Neural cell (in vitro differentiated cells): ENCODE results near the gene ACBD6. TPM values are rescaled to one million over a fixed set of nuclear protein-coding genes. Genes with fewer than 3 reads are reported as not detected.

Source experiments
- H2AFZ ChIP-seq: fragments of 200-600, 300-800 bp; sonication (generic), shearing (Covaris generic); 2 replicates; pipeline ENCODE4 v1.6.0; 2014; ENCODE audit warnings: low read depth, mild to moderate bottlenecking, antibody characterized with exemption, low read length, moderate library complexity
- H3F3A ChIP-seq: fragments of 200-600 bp; shearing (Covaris generic); 2 replicates; pipeline ENCODE4 v1.6.1; 2016; ENCODE audit warnings: mild to moderate bottlenecking, moderate library complexity, mixed read lengths, antibody characterized with exemption, low read length; ENCODE audit not compliant: insufficient read depth, poor library complexity, severe bottlenecking
- H3K27ac ChIP-seq: fragments of 200-600, 300-800 bp; sonication (generic), shearing (Covaris generic); 2 replicates; pipeline ENCODE4 v1.5.1; 2014; ENCODE audit warnings: mild to moderate bottlenecking, low read length, moderate library complexity
- H3K27me3 ChIP-seq: fragments of 300-800, 200-600 bp; sonication (generic), shearing (Covaris generic); 2 replicates; pipeline ENCODE4 v1.6.0; 2014; ENCODE audit warnings: mild to moderate bottlenecking, low read depth, low read length, moderate library complexity; ENCODE audit not compliant: insufficient read depth
- H3K36me3 ChIP-seq: fragments of 300-800, 200-600 bp; sonication (generic), shearing (Covaris generic); 2 replicates; pipeline ENCODE4 v1.5.1; 2014; ENCODE audit warnings: mild to moderate bottlenecking, antibody characterized with exemption, low read length, moderate library complexity; ENCODE audit not compliant: insufficient read depth
- H3K4me2 ChIP-seq: fragments of 300-800, 200-600 bp; sonication (generic), shearing (Covaris generic); 2 replicates; pipeline ENCODE4 v1.6.0; 2014; ENCODE audit warnings: mild to moderate bottlenecking, low read length
- H3K4me3 ChIP-seq: fragments of 300-800, 200-600 bp; sonication (generic), shearing (Covaris generic); 2 replicates; pipeline ENCODE4 v1.5.1; 2014; ENCODE audit warnings: mild to moderate bottlenecking, low read length, moderate library complexity
- H3K79me2 ChIP-seq: fragments of 200-600 bp; shearing (Covaris generic); replicated peaks from 2 replicates; pipeline ENCODE4 v1.6.0; 2014; ENCODE audit warnings: mild to moderate bottlenecking, low read length, moderate library complexity; ENCODE audit not compliant: insufficient read depth
- H3K9ac ChIP-seq: fragments of 300-800, 200-600 bp; sonication (generic), shearing (Covaris generic); 2 replicates; pipeline ENCODE4 v1.6.1; 2016; ENCODE audit warnings: mild to moderate bottlenecking, low read length, mixed read lengths
- H3K9me2 ChIP-seq: fragments of 200-600 bp; shearing (Covaris generic); 2 replicates; pipeline ENCODE4 v1.6.1; 2016; ENCODE audit warnings: mild to moderate bottlenecking, low read length, mixed read lengths; ENCODE audit not compliant: insufficient read depth
- H3K9me3 ChIP-seq: fragments of 200-600, 300-800 bp; sonication (generic), shearing (Covaris generic); 2 replicates; pipeline ENCODE4 v1.6.1; 2016; ENCODE audit warnings: mild to moderate bottlenecking, mixed run types, low read length, moderate library complexity, mixed read lengths
- H4K20me1 ChIP-seq: fragments of 200-600 bp; shearing (Covaris generic); 2 replicates; pipeline ENCODE4 v1.6.1; 2016; ENCODE audit warnings: mild to moderate bottlenecking, mixed run types; ENCODE audit not compliant: insufficient read depth
- CTCF ChIP-seq: fragments of 450-650 bp; IDR thresholded peaks from 2 replicates; pipeline ENCODE4 v1.5.1; 2014; ENCODE audit warnings: antibody characterized with exemption, mild to moderate bottlenecking, moderate library complexity; ENCODE audit not compliant: poor library complexity, severe bottlenecking
- EP300 ChIP-seq: fragments of 450-650 bp; conservative IDR thresholded peaks from 2 replicates; pipeline ENCODE4 v1.6.1; 2014; ENCODE audit warnings: antibody characterized with exemption, mild to moderate bottlenecking, moderate library complexity; ENCODE audit not compliant: poor library complexity, severe bottlenecking
- EZH2 ChIP-seq: fragments of 200-600, 300-800 bp; shearing (Covaris generic), sonication (generic); IDR thresholded peaks from 2 replicates; pipeline ENCODE4 v1.6.1; 2014; ENCODE audit warnings: antibody characterized with exemption, low read length, borderline replicate concordance, mild to moderate bottlenecking; ENCODE audit not compliant: insufficient read depth, poor library complexity, severe bottlenecking
- MXI1 ChIP-seq: fragments of 450-650 bp; conservative IDR thresholded peaks from 2 replicates; pipeline ENCODE4 v1.6.1; 2014; ENCODE audit warnings: antibody characterized with exemption, mild to moderate bottlenecking; ENCODE audit not compliant: poor library complexity, severe bottlenecking
- POLR2AphosphoS5 ChIP-seq: IDR thresholded peaks from 2 replicates; pipeline ENCODE4 v1.6.1; 2012
- RAD21 ChIP-seq: fragments of 450-650 bp; conservative IDR thresholded peaks from 2 replicates; pipeline ENCODE4 v1.6.1; 2014; ENCODE audit warnings: antibody characterized with exemption, mild to moderate bottlenecking, moderate library complexity
- SMC3 ChIP-seq: fragments of 450-650 bp; conservative IDR thresholded peaks from 2 replicates; pipeline ENCODE4 v1.6.1; 2014; ENCODE audit warnings: antibody characterized with exemption, mild to moderate bottlenecking, moderate library complexity; ENCODE audit not compliant: poor library complexity
- TAF1 ChIP-seq: IDR thresholded peaks from 2 replicates; pipeline ENCODE4 v1.6.1; 2012; ENCODE audit warnings: low read depth
- polyA plus RNA-seq: library from polyadenylated mRNA; depleted of rRNA; stranded (reverse); fragments of >200 nt; gene quantifications from 2 replicates; pipeline ENCODE4 v1.2.3, GENCODE V29; 2014
- TF ChIP-seq, protein P1 (sequence below): IDR thresholded peaks from 2 replicates; pipeline ENCODE4 v1.6.1; 2012; ENCODE audit warnings: borderline replicate concordance

The ACBD6 gene
- polyA plus RNA-seq, 1 donor from 2014 or later = 92.4 TPM

- H3K9ac ChIP-seq = no peak overlapping the region
- H3F3A ChIP-seq = no peaks in the 10 kb centered on the region
- H3K9me3 ChIP-seq = no peaks in the 10 kb centered on the region
- no peaks in the 10 kb centered on the region for H3K79me2 ChIP-seq
- H2AFZ ChIP-seq = no peak overlapping the region
- no peak for TF ChIP-seq TAF1
- TF ChIP-seq POLR2AphosphoS5 = no peak
- TF ChIP-seq CTCF = no peak
- TF ChIP-seq EZH2 = no peak
- no peak for TF ChIP-seq MXI1
- no peak for TF ChIP-seq EP300
- no peak for TF ChIP-seq RAD21
- no peak for TF ChIP-seq SMC3
- TF ChIP-seq, protein P1, sequence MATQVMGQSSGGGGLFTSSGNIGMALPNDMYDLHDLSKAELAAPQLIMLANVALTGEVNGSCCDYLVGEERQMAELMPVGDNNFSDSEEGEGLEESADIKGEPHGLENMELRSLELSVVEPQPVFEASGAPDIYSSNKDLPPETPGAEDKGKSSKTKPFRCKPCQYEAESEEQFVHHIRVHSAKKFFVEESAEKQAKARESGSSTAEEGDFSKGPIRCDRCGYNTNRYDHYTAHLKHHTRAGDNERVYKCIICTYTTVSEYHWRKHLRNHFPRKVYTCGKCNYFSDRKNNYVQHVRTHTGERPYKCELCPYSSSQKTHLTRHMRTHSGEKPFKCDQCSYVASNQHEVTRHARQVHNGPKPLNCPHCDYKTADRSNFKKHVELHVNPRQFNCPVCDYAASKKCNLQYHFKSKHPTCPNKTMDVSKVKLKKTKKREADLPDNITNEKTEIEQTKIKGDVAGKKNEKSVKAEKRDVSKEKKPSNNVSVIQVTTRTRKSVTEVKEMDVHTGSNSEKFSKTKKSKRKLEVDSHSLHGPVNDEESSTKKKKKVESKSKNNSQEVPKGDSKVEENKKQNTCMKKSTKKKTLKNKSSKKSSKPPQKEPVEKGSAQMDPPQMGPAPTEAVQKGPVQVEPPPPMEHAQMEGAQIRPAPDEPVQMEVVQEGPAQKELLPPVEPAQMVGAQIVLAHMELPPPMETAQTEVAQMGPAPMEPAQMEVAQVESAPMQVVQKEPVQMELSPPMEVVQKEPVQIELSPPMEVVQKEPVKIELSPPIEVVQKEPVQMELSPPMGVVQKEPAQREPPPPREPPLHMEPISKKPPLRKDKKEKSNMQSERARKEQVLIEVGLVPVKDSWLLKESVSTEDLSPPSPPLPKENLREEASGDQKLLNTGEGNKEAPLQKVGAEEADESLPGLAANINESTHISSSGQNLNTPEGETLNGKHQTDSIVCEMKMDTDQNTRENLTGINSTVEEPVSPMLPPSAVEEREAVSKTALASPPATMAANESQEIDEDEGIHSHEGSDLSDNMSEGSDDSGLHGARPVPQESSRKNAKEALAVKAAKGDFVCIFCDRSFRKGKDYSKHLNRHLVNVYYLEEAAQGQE = no peak
- no peak overlapping the region for H3K4me2 ChIP-seq
- no peak overlapping the region for H3K27ac ChIP-seq
- H3K4me3 ChIP-seq = no peak overlapping the region
- no peaks in the 10 kb centered on the region for H3K36me3 ChIP-seq
- H3K9me2 ChIP-seq = no peaks in the 10 kb centered on the region
- H3K27me3 ChIP-seq = no peaks in the 10 kb centered on the region
- H4K20me1 ChIP-seq = no peaks in the 10 kb centered on the region
Measured at GRCh38 chr1:180248176-180248575, 254.2 kb downstream of the ACBD6 start.

DNA sequence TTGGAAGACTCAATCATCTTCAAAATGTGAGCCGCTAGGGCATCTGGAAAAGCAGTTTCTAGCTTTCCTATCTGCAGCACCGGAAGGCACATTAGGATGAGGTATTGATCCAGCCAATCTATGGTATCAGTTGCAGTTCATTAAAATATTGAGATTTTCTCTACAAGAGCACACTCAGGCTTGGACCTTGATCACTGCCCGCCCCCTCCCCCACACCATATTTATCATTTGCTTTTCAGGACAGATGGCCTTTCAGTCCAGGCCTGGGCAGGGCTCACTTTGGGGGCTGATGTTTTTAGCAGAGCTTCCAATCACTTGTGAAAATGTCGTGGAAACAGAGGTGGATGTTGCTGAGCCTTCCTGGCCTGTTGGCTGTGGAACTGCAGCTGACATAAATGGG, 254.8 kb downstream of the ACBD6 start:
- H3K9me2 ChIP-seq = no peaks in the 10 kb centered on the region
- H3K9ac ChIP-seq = no peak overlapping the region
- peaks cover 3% of the 10 kb centered on the region for H3K27me3 ChIP-seq
- H3K4me2 ChIP-seq = no peak overlapping the region
- no peaks in the 10 kb centered on the region for H4K20me1 ChIP-seq
- H2AFZ ChIP-seq = no peak overlapping the region
- no peaks in the 10 kb centered on the region for H3K79me2 ChIP-seq
- H3K4me3 ChIP-seq = no peak overlapping the region
- H3K27ac ChIP-seq = no peak overlapping the region
- no peaks in the 10 kb centered on the region for H3F3A ChIP-seq
- TF ChIP-seq POLR2AphosphoS5 (no peak), EP300 (no peak), TAF1 (no peak)
- TF ChIP-seq, protein P1 = no peak
- no peaks in the 10 kb centered on the region for H3K9me3 ChIP-seq
- no peaks in the 10 kb centered on the region for H3K36me3 ChIP-seq
